CD4-positive, alpha-beta T cell treated with Interleukin-17A for 4 hours (primary cell): ENCODE data around the gene ZBTB39.
"Not testable (repeated sequence)": the region's sequence is repeated elsewhere in the genome, so short reads cannot be mapped to it uniquely, and the experiment has no call there.

Experiments
- DNase-seq: peaks from one replicate; pipeline ENCODE4 v3.0.0-alpha.2; 2020; ENCODE audit warnings: mixed read lengths

The ZBTB39 gene

GRCh38 chr12:57005980-57006808 is at the start of gene ZBTB39:
TSS of gene ZBTB39 (minus strand) at chr12:57006546. CDS start at chr12:57004917, 1,629 bp downstream.
- peak; percentile 74 for DNase-seq

GRCh38 chr12:57055824-57056223 is 49.5 kb upstream of the ZBTB39 start:
- no peak for DNase-seq

GRCh38 chr12:57053901-57054300 is 47.6 kb upstream of the ZBTB39 start:
- DNase-seq: not testable (repeated sequence)

- not testable (repeated sequence) for DNase-seq
Observed at GRCh38 chr12:57053146-57053545, 46.8 kb upstream of the ZBTB39 start.

GRCh38 chr12:57051011-57051410 is 44.7 kb upstream of the ZBTB39 start:
- DNase-seq: no peak

GRCh38 chr12:57049890-57050289 is 43.5 kb upstream of the ZBTB39 start, which contains the start of gene MYO1A:
TSS of gene MYO1A (minus strand) at chr12:57050129. CDS start at chr12:57048323, 1,806 bp downstream.
- no peak for DNase-seq

GRCh38 chr12:57049119-57049446 is 42.7 kb upstream of the ZBTB39 start:
- no peak for DNase-seq

- DNase-seq: no peak
Observed at GRCh38 chr12:57048423-57049118, 42.2 kb upstream of the ZBTB39 start.

- DNase-seq: no peak
Observed at GRCh38 chr12:57047981-57048380, 41.6 kb upstream of the ZBTB39 start.

- peak; percentile 39 for DNase-seq
Observed at GRCh38 chr12:57046947-57047890, 40.9 kb upstream of the ZBTB39 start.

- no peak for DNase-seq
Observed at GRCh38 chr12:57046086-57046791, 39.9 kb upstream of the ZBTB39 start.

GRCh38 chr12:57044889-57045288 is 38.5 kb upstream of the ZBTB39 start:
- no peak for DNase-seq

- DNase-seq: no peak
Observed at GRCh38 chr12:57044468-57044867, 38.1 kb upstream of the ZBTB39 start.

GRCh38 chr12:57042695-57043094 is 36.3 kb upstream of the ZBTB39 start:
- no peak for DNase-seq

GRCh38 chr12:57040750-57041149 is 34.4 kb upstream of the ZBTB39 start:
- DNase-seq: no peak

GRCh38 chr12:57040211-57040610 is 33.9 kb upstream of the ZBTB39 start:
- no peak for DNase-seq

- DNase-seq: no peak
Observed at GRCh38 chr12:57039016-57039798, 32.9 kb upstream of the ZBTB39 start.

GRCh38 chr12:57037264-57037663 is 30.9 kb upstream of the ZBTB39 start:
- no peak for DNase-seq

- DNase-seq: no peak
Observed at GRCh38 chr12:57033431-57033830, 27.1 kb upstream of the ZBTB39 start.

- DNase-seq: no peak
Observed at GRCh38 chr12:57031789-57032188, 25.4 kb upstream of the ZBTB39 start.

GRCh38 chr12:57031138-57031725 is 24.9 kb upstream of the ZBTB39 start:
- DNase-seq: peak; percentile 45
